GM19372 (cell line): ENCODE data around the gene DLG5.

ENCODE experiments used
- ATAC-seq: cut with Tn5 transposase; IDR thresholded peaks from one replicate; pipeline ENCODE4 v1.9.1; 2021; ENCODE audit warnings: mild to moderate bottlenecking, low read depth, moderate library complexity; ENCODE audit not compliant: unreplicated experiment

DLG5 gene

DNA sequence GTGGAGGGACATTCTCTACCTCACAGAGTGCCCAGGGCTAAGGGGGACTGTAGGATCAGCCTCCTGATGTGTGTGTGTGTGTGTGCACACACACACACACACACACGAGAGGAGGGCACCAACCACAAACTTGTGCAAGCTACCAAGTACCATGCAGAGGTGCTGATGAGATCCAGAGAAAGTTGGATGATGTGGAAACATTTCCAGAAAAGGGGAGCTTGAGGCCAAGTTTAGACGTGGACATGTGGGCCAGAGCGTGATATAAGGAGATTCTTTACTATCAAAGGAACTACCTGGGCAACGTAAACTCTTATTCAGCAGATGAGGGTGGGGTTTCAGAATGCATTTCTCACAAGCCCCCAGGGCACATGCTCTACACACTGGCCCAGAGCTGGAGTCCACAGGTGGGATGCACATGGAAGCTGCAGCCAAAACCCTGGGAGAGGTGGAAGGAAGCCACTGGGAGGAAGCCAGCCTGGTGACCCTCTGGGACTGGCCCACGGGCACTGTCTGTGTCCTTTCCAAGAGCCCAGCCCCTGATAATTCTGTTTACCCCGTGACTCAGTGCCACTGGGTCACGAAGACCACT lies 53.5 kb downstream of the DLG5 start:
- no peak for ATAC-seq

DNA sequence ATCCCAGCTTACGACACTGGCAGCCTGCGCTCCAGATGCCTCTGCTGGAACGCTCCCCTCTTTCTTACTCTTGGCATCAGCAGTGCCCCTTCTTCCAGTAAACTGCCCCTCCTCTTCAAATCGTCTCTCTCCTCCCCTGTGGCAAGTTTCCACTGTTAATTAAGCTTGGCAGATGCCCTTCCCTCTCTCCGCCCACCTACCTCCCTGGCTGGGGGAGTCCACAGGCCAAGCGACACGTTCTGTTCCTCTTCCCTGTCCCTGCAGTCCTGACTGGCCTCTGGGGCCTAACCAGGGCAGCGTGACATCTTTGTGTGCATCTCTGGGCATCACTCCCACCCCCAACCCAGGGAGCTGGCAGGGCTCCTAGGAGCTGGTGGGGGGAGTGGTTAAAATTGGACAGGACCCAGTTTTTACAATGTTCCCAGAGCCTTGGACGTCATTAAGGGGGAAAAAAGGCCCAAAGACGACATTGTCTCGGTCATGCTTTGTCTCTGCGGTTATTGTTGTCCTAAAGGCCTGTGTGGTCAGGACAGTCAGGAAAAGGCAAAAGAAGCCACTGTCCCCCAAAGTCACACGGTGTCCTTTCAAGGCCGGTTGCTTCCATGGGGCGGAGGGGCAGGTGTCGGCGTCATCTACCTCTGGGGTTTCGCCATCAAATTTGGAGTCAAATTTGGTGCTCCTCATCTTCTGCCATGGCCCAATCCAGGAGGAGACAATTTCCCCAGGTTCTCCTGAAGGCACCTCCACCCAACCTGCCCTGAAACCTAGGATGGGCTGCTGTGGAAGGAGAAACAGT lies 54.2 kb downstream of the DLG5 start:
- ATAC-seq: no peak

DNA sequence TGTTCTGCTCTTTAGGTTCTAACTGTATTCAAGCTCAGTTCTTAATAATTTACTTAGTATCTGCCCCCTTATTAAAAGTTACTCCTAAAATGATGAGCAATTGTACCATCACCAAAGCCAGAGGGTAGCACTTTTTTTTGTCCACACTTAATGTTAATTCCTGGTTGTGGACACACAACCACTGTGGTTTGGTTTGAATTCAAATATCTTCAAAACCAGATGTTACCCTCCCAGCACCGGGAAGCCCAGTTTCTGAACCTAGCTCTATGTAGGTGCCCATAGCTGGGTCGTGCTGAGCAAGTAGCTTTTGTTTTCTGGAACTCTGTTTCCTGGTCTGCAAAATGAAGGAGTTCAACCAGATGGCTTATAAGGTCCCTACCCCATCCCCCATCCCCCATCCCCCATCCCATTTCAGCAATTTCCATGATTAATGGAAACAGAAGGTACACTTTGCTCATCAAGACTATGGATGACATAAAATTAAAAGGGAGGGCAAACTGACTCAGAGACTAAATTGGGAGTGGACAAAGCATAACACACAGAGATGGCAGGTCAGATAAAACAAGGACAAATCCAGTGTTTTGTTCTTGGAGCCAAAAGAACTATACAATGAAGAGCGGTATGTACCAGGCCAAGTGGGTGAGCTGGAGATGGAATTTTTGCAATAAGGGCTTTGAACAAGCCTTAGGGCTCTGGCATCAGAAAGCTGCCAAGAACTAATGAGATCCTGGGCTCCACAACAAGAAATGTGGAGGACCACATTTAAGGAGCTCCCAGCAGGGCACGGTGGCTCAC lies 56.7 kb downstream of the DLG5 start:
- no peak for ATAC-seq

GRCh38 chr10:77868523-77868922 lies 58.0 kb downstream of the DLG5 start:
- no peak for ATAC-seq

GRCh38 chr10:77867124-77867719 lies 59.3 kb downstream of the DLG5 start:
- no peak for ATAC-seq

DNA sequence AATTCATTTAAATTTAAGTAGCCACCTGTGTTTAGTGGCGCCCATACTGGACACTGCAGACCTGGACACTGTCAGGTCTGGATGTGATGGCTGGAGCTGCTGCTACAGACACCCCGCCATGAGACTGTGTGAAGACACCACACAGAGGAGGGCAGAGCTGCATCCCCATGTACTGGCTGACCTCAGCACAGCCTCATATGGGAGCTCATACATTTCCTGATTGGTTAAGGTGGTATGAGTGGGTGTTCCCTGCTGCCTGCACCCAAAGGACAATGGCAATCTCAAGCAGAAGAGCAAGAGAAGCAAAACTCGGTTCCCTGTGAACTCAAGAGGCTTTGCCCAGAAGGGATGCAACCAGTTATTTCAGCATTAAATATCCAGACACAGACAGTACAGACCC lies 60.0 kb downstream of the DLG5 start:
- no peak for ATAC-seq

GRCh38 chr10:77865580-77866324 lies 60.8 kb downstream of the DLG5 start:
- no peak for ATAC-seq

DNA sequence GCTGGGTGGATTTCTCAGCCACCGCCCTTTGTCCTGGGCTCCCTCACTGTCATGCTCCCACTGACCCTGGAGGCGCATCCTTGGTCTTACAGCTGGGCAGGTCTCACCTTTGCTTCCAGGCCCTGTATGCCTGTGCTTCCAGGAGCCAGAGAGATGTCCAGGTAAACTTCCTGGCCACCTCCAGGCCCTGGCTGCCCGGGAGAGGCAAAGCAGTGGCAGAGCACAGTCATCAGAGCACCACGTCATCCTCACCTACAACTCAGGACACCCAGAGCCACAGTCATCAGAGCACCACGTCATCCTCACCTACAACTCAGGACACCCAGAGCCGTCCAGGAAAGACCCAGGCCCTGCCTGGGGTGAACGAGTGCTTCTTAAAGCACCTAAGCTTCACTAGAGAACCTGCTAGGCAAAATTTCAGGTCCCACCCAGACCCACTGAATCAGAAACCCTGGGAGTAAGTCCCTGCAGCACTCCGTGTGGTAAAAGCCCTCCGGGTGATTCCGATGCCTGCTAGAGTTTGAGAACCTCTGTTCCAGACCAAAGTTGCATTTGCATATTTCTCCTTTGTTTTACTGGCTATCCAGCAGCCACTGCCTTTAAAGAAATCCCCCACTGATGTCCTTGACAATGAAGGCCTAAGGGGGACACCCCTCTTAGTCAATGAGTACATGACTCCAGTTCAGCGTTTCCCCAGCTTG lies 62.3 kb downstream of the DLG5 start:
- ATAC-seq: no peak

- no peak for ATAC-seq
Measured at GRCh38 chr10:77863446-77863845, 63.1 kb downstream of the DLG5 start.

DNA sequence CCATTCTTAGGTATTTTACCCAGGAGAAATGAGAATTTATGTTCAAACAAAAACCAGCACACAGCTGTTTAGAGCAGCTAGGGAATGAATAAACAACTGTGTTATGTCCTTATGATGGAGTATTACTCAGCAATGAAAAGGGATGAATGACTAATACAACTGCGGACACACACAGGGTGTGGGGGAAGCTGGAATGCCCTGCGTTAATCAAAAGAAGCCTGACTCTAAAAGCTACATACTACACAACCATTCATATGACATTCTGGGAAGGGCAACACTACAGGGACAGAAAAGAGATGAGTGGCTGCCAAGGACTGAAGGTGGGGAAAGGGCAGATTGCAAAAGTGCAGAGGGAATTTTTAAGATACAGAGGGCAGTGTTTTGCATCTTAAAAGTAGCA lies 64.0 kb downstream of the DLG5 start:
- ATAC-seq: no peak

DNA sequence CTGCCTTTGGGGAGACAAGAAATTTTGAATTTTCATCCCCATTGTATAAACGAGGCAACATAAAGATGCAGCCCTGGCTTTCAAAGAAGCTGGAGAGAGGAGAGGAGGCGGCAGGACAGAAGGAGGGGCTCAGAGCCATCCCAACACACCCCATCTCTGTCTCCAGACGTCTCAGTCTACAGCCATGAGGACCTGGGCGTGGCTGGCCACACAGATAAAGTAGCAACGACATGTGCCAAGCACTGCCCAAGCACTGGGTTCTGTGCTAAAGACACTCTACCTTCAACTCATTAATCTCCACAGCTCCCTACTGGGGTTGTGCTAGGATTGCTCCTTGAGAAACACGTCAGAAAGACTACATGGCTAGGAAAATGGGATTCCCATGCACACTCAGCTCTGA lies 65.2 kb downstream of the DLG5 start:
- no peak for ATAC-seq

GRCh38 chr10:77859865-77860282 lies 66.7 kb downstream of the DLG5 start:
- no peak for ATAC-seq

DNA sequence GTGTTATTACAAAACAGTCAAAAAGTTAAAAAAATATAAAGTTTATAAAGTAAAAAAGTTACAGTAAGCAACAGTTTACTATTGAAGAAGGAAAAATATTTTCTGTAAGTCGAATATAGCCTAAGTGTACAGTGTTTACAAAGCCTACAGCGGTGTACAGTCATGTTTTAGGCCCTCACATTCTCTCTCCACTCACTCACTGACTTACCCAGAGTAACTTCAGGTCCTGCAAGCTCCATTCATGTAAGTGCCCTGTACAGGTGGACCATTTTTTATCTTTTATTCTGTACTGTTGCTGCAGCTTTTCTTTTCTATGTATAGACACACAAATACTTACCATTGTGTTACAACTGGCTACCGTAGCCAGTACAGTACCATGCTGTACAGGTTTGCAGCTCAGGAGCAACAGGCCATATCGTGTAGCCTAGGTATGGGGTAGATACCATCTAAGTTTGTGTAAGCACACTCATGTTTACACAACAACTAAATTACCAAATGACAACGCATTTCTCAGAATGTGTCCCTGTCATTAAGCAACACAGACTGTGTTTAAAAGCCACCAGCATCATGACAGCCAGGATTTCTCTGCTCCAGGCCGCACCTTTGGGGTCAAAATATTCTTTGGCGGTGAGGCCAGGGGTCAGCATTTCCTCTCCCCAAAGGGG lies 67.2 kb downstream of the DLG5 start:
- ATAC-seq: no peak

DNA sequence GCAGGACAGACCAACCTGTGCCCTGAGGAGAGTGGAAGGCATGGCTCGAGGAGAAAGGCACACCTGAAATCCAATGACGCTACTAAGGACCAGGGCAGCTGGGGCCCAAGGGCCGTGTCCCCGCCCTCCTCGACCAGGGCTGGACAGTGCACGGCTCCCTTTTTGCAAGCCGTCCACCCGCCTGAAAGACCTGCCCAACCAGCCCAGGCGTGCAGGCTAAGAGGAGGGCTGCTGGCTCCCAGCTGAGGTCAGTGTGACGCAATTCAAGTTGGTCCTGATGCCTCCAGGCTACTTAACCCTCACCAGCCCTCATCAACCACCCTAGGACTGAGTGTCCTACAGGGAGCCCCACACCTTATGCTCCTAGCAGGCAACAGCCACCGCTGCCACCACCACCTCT lies 69.3 kb downstream of the DLG5 start:
- no peak for ATAC-seq

GRCh38 chr10:77856566-77856965 lies 70.0 kb downstream of the DLG5 start:
- no peak for ATAC-seq

GRCh38 chr10:77855404-77856155 lies 71.0 kb downstream of the DLG5 start:
- no peak for ATAC-seq

DNA sequence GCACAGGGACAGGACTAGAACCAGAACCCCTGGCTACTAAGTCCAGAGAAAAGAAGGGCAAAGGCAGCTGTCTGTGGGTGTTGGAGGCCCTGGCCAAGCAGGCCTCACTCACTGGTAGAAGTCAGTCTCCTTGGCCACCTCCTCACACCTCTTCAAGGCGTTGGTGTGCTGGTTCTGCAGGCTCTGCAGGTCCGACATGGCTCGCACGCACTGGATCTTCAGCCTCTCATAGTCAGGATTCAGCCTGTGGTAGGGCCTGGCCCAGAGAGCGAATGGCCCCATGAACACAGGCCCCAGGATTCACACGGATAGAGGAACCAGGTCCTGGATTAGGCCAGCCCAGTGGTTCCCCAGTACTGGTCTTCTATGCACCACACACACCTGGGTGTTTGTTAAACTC lies 72.4 kb downstream of the DLG5 start:
- ATAC-seq: no peak

GRCh38 chr10:77853256-77853655 lies 73.3 kb downstream of the DLG5 start:
- no peak for ATAC-seq
